Hematopoietic multipotent progenitor cell treated with erythropoietin and hydrocortisone succinate and interleukin-3 and kit ligand, for 17 days (in vitro differentiated cells): Measurements from ENCODE around the gene TTLL13.

ENCODE experiments used
- DNase-seq: peaks from one replicate; pipeline ENCODE4 v3.0.0-alpha.2; 2015; ENCODE audit warnings: low spot score

Gene TTLL13

GRCh38 chr15:90217671-90218394 is 31.5 kb upstream of the TTLL13 start:
- no peak for DNase-seq

- DNase-seq: peak; percentile 68
Measured at GRCh38 chr15:90219421-90220141, 29.8 kb upstream of the TTLL13 start.

GRCh38 chr15:90221246-90221900 is 28.0 kb upstream of the TTLL13 start:
- peak; percentile 83 for DNase-seq

- DNase-seq: no peak
Measured at GRCh38 chr15:90222547-90222946, 26.8 kb upstream of the TTLL13 start.

- no peak for DNase-seq
Measured at GRCh38 chr15:90223441-90224165, 25.8 kb upstream of the TTLL13 start.

GRCh38 chr15:90225047-90225446 is 24.3 kb upstream of the TTLL13 start:
- no peak for DNase-seq

GRCh38 chr15:90225504-90226234 is 23.7 kb upstream of the TTLL13 start:
- no peak for DNase-seq

- DNase-seq: no peak
Measured at GRCh38 chr15:90227336-90227735, 22.0 kb upstream of the TTLL13 start.

- DNase-seq: no peak
Measured at GRCh38 chr15:90227816-90228772, 21.3 kb upstream of the TTLL13 start.

GRCh38 chr15:90228960-90229359 is 20.4 kb upstream of the TTLL13 start:
- DNase-seq: no peak

- no peak for DNase-seq
Measured at GRCh38 chr15:90230071-90230494, 19.3 kb upstream of the TTLL13 start.

- no peak for DNase-seq
Measured at GRCh38 chr15:90230610-90231009, 18.7 kb upstream of the TTLL13 start.

- no peak for DNase-seq
Measured at GRCh38 chr15:90231028-90232017, 18.0 kb upstream of the TTLL13 start.

GRCh38 chr15:90232196-90232595 is 17.2 kb upstream of the TTLL13 start:
- DNase-seq: no peak

- DNase-seq: no peak
Measured at GRCh38 chr15:90232941-90233386, 16.4 kb upstream of the TTLL13 start.

- peak; percentile 97 for DNase-seq
Measured at GRCh38 chr15:90233387-90234095, 15.8 kb upstream of the TTLL13 start, which contains the start of gene CIB1. Gene CIB1 (minus strand): TSS chr15:90233941. CDS start chr15:90233885, 56 bp downstream.

- DNase-seq: no peak
Measured at GRCh38 chr15:90234096-90234988, 15.0 kb upstream of the TTLL13 start, which contains the start of gene GDPGP1. Gene GDPGP1 (plus strand): TSS chr15:90234209. CDS start chr15:90240909, 6,700 bp downstream.
